Psoas muscle (tissue), 8 donors: Measurements from ENCODE around the gene DCLK2. TPM values are rescaled to one million over a fixed set of nuclear protein-coding genes. Genes with fewer than 3 reads are reported as not detected.

Experiments
- ATAC-seq, 4 donors: fragments of 200-7000 bp; cut with Tn5 transposase; one replicate each; pipeline ENCODE4 v1.9.1; 2020; ENCODE audit warnings: moderate library complexity in 3 of 4, mild to moderate bottlenecking in 2 of 4
- DNase-seq, 2 donors: peaks; one replicate each; pipeline ENCODE4 v3.0.0-alpha.2; 2020
- H3K27ac ChIP-seq: fragments of 200-600 bp; one replicate; pipeline ENCODE4 v1.8.0; 2022
- H3K27me3 ChIP-seq, 3 donors: fragments of 200-600 bp in 1 of 3; one replicate each; pipeline versions ENCODE4 v1.6.1 to v1.8.0; 2013 to 2022; ENCODE audit warnings: low read length in 2 of 3, mild to moderate bottlenecking in 2 of 3, moderate library complexity in 1 of 3; ENCODE audit not compliant: insufficient read depth in 3 of 3
- H3K36me3 ChIP-seq, 2 donors: fragments of 200-600 bp in 1 of 2; one replicate each; pipeline versions ENCODE4 v1.6.1 to v1.8.0; 2013 to 2022; ENCODE audit warnings: low read depth in 1 of 2, mild to moderate bottlenecking in 1 of 2, moderate library complexity in 1 of 2; ENCODE audit not compliant: insufficient read depth in 1 of 2
- H3K4me1 ChIP-seq: fragments of 200-600 bp; one replicate; pipeline ENCODE4 v1.8.0; 2022
- H3K4me3 ChIP-seq: fragments of 200-600 bp; one replicate; pipeline ENCODE4 v1.8.0; 2022; ENCODE audit warnings: mild to moderate bottlenecking
- H3K9me3 ChIP-seq: fragments of 200-600 bp; one replicate; pipeline ENCODE4 v1.8.0; 2022
- CTCF ChIP-seq: fragments of 200-600 bp; IDR thresholded peaks from one replicate; pipeline ENCODE4 v1.8.0; 2022; ENCODE audit warnings: antibody characterized with exemption
- WGBS, 3 donors: extraction: QIAGEN DNeasy Blood & Tissue Kit; methylation state at CpG; one replicate each; pipeline versions ENCODE4 v1.1.6 to v1.1.7; 2013; 5-methylcytosine and 5-hydroxymethylcytosine counted together
- intact Hi-C, 2 donors: fragments of 100-400 bp; cut with DNase I; formaldehyde crosslinking; loops; one replicate each; pipeline versions ENCODE4 v1.11.0 to v1.14.2; 2022
- polyA plus RNA-seq, 3 donors: library from polyadenylated mRNA; stranded (reverse); fragments of 200-250 nt; gene quantifications; one replicate each; pipeline ENCODE4 v1.2.3, GENCODE V29; 2013
- total RNA-seq, 4 donors: library from RNA; stranded (reverse); fragmentation: NEBNext Ultra II Directional in 2 of 4; extraction: Animal tissue kit (Norgen Biotek cat#: 25700) in 2 of 4; gene quantifications; one replicate each; pipeline versions ENCODE4 v1.2.1 to v1.2.4, GENCODE V29; 2021 to 2023
- donor health status: healthy with polysubstance abuse.
- donor health status: DM: no; HTN: no; CAD: no; lungs with moderate emphysema.
- donor health status: Bipolar disorder and iron deficiency.
- donor health status: healthy.
- donor health status: DM: yes; HTN: yes; CAD: no.
- donor health status: DM: no; HTN: no; CAD: no.
- donor health status: DM: no; HTN: no; CAD: no.
- donor health status: DM: yes; HTN: yes; CAD: no.

DCLK2 gene
- total and polyA plus RNA-seq, 7 donors: 0.18 to 1.7 (median 0.78) TPM

DNA sequence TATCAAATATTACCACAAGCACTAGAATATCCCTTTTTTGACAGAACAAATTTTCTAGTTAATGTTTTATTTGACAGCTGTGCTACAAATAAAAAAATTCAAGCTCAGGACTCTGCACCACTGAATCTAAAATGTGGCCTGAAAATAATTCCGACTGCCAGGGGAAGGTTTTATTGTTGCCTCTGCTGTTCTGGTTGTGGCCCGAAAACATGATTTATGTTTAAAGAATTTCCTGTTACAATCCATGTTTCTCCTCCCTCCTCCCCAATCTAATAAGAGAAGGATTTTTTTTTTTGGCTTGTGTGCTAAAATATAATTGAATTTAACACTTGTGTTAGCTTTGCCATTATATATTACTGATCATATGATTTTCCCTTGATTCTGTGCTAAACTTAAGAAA lies 227.8 kb downstream of the DCLK2 start:
- no peaks in the 10 kb centered on the region for H3K27me3 ChIP-seq
- ATAC-seq (no peak), DNase-seq (no peak)
- TF ChIP-seq CTCF: no peak
- no peaks in the 10 kb centered on the region for H3K9me3 ChIP-seq
- WGBS, 3 donors: 37 to 49% (median 41%) methylated on average over 2 of the region's 2 CpGs
- H3K4me1 ChIP-seq: no peaks in the 10 kb centered on the region
- peaks cover 0 to 5% of the 10 kb centered on the region in 2 donors for H3K36me3 ChIP-seq
- no peak overlapping the region for H3K27ac ChIP-seq
- no peak overlapping the region for H3K4me3 ChIP-seq
- intact Hi-C loops: no loop called here

DNA sequence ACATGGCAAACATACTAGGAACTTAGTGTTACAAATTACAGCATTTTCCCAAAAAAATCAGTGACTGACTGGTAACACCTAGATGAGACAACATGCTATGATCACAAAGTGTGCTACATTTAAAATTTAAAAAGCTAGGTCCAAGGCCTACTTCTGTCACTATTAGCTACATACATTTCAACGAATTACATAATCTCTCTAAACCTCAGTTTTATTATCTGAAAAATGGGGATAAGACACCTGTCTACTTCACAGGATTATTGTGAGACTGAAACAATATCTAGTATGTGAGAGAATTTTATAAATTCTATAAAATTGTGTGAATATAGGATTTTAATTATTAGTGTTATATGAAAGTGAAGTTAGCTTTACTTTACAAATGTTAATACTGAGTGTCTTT lies 228.5 kb downstream of the DCLK2 start:
- Histone ChIP-seq H3K9me3 (no peaks in the 10 kb centered on the region), H3K4me3 (no peak overlapping the region), H3K27me3 (no peaks in the 10 kb centered on the region), H3K4me1 (no peaks in the 10 kb centered on the region), H3K36me3 (peaks cover 0 to 5% of the 10 kb centered on the region in 2 donors), H3K27ac (no peak overlapping the region)
- intact Hi-C loops: no loop called here
- TF ChIP-seq CTCF: no peak
- ATAC-seq: no peak
- WGBS, 3 donors: 74 to 80% (median 79%) methylated on average over 1 of the region's 1 CpG
- DNase-seq: no peak
